ENCODE data around the gene FOXJ3. TPM values are rescaled to one million over a fixed set of nuclear protein-coding genes. Genes with fewer than 3 reads are reported as not detected.

The FOXJ3 gene
- total RNA-seq, 1 donor from 2014 or later = 39.4 TPM

- no peak for DNase-seq (ENCODE audit: low spot score)
Observed at GRCh38 chr1:42311138-42311537, 23.9 kb downstream of the FOXJ3 start.

GRCh38 chr1:42306977-42307376 lies 28.1 kb downstream of the FOXJ3 start:
- DNase-seq (ENCODE audit: low spot score) = no peak

GRCh38 chr1:42305639-42306038 lies 29.4 kb downstream of the FOXJ3 start:
- no peak for DNase-seq (ENCODE audit: low spot score)

GRCh38 chr1:42302034-42302433 lies 33.0 kb downstream of the FOXJ3 start:
- no peak for DNase-seq (ENCODE audit: low spot score)

DNA sequence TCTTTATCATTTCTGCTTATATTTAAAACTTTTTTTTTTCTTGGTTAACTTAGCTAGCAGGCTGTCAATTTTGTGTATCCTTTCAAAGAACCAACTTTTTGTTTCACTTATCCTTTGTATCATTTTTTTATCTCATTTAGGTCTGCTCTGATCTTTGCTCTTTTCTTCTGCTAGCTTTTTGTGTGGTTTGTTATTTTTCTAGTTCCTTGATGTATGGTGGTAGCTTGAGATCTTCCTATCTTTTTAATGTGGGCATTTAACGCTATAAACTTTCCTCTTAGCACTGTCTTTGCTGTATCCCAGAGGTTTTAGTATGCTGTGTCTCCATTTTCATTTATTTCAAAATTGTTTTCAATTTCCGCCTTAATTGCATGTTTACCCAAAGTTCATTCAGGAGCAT lies 36.5 kb downstream of the FOXJ3 start:
- DNase-seq (ENCODE audit: low spot score) = no peak

DNA sequence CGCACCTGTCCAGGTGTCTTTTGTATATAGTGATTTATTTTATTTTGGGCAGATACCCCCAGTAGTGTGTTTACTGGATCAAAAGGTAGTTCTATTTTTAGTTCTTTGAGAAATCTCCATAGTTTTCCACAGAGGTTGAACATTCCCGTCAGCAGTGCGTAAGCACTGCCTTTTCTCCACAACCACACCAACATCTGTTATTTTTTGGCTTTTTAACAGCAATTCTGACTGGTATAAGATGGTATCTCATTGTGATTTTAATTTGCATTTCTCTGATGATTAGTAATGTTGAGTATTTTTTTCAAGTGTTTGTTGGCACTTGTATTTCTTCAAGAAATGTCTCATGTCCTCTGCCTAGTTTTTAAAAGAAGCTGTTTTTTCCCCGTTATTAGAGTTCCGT lies 39.2 kb downstream of the FOXJ3 start:
- no peak for DNase-seq (ENCODE audit: low spot score)

- no peak for DNase-seq (ENCODE audit: low spot score)
Observed at GRCh38 chr1:42290130-42290529, 44.9 kb downstream of the FOXJ3 start.

DNA sequence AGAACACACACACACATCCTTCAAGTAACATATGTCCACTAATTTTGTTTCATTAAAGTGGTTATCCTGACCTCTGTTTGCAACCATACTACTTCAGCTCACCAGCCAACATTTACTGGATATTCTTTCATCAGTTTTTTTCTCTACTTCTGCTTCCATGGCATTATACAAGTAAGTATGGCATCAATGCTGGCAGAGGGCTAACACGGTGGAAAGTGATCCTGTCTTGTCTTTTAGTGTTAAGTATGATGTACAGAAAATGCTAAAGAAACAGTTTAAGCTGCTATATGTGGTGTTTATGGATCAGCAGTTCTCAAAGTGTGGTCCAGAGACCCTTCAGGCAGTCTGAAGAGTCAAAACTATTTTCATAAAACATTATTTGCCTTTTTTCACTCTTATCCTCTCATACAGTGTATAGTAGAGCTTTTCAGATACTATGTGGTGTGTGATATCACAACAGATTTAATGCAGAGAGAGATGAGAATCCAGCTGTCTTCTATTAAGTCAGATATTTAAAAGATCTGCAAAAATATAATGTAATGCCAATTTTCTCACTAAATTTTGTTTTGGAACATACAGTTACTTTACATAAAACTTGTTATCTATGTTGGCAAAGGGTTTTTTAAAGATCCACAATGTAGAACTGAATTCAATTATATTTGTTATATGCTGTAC lies 46.6 kb downstream of the FOXJ3 start:
- no peak for DNase-seq (ENCODE audit: low spot score)

DNA sequence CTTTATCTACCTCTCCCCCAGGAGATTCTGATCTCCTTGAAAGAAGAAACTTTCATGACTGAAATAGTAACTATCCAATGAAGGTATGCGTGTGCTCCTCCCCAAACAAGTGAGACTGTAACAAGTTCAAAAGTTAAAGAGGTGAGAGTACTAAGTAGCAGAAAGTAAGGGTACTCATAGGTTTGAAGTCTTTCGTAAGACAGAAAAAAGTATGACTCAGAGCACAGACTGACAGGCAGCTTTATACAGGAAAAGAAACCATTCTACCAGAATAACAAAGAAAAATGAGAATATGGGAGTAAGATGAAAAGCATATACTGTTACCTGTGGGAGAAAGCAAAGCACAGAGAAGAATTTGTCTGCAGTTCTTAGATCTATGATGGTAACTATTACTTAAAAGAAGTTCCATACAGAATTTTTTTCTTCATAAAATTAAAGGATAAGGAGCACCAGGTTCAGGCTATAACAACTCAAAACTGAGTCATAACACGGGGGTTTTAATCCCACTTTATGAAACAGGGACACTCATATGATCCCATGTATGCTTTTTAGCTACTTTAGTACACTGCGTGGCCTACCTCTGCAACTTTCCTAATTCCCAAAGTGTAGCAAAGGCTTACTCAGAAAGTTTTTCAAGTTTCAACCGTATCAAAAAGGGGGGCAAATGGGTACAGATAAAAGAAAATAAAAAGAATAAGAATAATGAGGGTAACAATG lies 52.0 kb downstream of the FOXJ3 start:
- no peak for DNase-seq (ENCODE audit: low spot score)

- no peak for DNase-seq (ENCODE audit: low spot score)
Observed at GRCh38 chr1:42282024-42282579, 52.9 kb downstream of the FOXJ3 start.

DNA sequence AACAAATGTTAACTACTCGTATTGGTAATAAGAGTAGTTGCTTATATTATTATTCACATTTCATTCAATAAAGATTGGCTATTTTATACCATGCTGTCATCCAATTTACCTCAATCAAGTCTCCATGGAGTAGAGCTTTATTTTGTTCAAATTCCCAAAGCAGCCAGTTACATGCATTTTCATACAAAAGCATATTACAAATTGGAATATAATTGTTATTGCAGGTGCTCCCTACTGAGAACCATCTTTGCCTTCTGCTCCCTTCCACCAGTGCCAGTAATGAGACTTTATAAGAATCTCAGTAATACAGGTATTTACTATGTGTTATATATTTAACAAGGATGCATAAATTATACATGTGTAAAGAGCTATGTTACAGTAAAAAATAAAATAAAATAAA lies 54.2 kb downstream of the FOXJ3 start:
- DNase-seq (ENCODE audit: low spot score) = no peak

- no peak for DNase-seq (ENCODE audit: low spot score)
Observed at GRCh38 chr1:42279055-42279454, 56.0 kb downstream of the FOXJ3 start.

GRCh38 chr1:42272920-42273319 lies 62.1 kb downstream of the FOXJ3 start:
- no peak for DNase-seq (ENCODE audit: low spot score)

DNA sequence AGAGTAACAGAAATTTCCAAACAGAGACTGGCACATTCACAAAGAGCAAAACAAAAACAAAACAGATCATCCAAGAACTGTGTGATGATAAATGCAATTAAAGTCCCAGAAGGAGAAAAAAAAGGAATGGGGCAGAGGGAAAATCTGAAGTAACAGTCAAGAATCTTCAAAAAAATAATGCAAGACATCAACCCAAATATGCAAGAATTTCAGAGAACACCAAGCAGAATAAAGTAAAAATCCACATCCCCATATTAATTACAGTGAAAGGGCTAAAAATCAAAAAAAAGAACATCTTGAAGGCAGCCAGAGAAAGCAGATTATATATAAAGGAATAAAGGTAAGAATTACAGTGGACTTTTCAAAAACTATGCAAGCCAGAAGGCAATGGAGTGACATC lies 67.1 kb downstream of the FOXJ3 start:
- DNase-seq (ENCODE audit: low spot score) = no peak

GRCh38 chr1:42266253-42267135 lies 68.5 kb downstream of the FOXJ3 start:
- DNase-seq (ENCODE audit: low spot score) = no peak

DNA sequence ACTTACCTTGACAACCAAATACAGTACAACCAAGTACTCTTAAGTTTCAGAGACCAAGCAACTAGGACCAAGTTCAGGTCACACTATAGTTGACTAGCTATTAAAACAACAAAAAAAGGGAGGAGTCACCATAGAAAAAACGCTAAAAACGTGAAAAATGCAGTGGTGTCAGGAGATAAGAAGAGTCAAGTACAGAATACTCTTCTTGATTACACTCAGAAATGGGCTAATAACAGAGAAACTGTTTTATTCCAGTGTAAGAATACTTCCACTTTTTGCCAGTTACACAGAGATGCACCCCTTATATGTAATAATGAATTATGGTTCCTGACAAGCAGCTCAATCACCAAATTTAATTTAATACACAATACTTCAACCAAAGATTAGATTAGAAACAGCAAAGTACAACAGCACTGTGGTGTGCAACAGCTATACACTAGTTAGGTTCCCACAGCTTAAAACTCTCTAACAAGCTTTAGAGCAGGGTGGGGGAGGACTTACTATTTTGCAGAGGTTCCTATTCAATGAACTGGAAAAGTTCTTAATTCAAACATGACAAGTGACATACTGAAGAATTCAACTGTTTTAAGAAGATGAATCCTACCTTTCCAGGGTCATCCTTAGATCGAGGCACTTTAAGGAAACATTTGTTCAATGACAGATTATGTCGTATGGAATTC lies 70.4 kb downstream of the FOXJ3 start:
- DNase-seq (ENCODE audit: low spot score) = no peak

DNA sequence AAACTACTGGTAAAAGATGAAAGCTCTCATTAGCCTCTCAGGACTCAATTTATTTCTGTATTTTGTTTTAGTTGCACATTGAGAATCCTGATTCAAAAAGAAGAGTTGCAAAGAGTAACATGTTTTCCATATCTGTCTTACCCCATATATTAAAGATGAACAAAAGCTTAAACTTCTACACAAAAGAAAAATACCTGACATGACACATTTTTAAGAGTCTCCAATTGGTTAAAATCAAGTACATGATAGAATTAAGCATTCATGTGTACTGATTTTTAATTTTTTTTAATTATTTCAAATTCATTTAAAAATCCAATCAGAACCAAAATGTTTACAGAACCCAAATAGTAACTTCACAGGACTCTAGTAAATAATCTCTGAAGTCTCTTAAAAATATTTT lies 72.0 kb downstream of the FOXJ3 start:
- no peak for DNase-seq (ENCODE audit: low spot score)

DNA sequence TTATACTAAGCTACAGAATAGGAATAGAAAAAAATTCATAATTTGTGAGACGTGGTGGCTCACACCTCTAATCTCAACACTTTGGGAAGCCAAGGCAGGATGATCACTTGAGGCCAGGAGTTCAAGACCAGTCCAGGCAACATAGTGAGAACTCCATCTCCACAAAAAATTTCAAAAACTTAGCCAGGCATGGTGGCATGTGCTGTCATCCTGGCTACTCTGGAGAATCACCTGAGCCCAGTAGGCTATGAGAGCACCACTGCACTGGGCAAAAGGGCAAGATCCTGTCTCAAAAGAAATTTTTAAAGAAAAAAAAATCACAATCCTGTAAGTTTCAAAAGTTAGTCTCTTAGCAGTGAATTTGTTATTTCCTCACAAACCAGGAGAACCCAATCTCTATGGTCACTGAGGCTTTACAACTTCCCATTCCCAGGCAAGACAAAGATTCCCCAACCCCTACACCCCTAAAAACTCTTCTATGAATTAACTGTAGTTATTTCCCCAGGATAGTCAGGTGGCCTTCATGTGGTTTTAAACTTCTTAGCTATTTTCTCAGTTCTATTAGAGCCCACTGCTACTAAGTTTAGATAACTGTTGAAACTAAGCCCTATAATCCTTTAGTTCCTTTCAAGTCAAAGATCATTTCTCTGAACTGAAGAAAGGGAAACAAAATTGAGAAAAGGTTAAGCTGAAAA lies 74.5 kb downstream of the FOXJ3 start:
- DNase-seq (ENCODE audit: low spot score) = no peak

DNA sequence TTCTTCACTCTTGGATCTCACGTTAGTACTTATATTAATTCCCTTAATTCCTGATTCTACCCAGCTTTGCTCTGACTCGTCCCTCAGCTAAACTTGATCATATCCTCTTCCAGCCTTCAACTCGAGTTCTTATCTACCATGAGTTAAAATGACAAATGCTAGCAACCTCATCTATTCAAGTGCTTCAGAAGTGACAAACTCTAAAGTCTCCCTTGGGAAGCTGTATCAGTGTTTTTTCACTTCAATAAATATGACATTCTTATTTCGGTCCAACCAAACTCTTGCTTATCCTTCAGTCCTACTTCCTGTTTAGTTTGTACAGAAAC lies 75.3 kb downstream of the FOXJ3 start:
- DNase-seq (ENCODE audit: low spot score) = no peak

DNA sequence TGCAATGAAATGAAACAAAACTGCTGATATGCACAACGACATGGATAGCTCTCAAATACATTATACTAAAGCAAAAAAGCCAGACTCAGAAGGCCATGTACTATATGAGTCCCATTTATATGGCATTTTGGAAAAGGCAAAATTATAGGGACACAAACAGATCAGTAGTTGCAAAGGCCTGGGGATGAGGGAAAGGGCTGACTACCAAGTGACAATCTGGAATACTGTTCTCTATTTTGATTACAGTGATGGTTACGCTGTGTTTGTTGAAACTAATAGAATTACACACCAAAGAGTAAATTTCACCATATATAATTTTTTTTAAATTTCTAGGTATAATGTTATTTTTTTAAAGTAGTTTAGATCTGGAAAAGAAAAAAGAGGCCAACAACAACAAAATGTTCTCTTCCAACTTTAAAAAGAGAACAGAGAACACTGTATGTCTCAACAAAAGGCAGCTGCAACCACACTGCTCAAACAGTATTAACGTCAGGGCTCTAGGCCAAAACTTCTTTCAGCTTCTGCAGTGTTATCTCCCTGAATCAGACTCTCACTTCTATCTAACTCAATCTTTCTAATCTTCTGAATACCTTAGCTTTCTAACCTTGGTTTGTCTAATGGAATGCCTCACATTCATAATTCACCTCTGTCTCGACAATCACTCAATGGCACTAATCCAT lies 75.8 kb downstream of the FOXJ3 start:
- DNase-seq (ENCODE audit: low spot score) = no peak

DNA sequence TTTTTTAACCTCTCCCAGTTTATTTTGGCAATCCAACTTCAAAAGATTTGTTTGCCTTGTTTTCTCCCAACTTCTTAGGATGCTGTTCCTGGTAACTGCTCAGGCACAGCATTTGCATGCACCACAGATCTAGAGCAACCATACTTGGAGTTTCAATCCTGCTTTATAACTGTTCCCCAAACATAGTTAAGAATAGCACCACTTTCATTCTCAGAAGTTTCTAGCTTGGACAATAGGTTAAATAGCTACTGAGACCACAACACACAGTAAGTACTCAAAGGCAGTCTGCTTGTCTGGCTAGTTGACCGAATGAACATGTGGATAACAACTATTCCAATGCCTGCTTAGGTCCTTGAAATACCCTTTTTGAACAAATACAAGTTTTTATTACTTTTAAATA lies 76.8 kb downstream of the FOXJ3 start:
- DNase-seq (ENCODE audit: low spot score) = no peak

Data from mucosa of gallbladder (tissue), 1 donor.